Measurements from ENCODE around the gene F10. TPM values are rescaled to one million over a fixed set of nuclear protein-coding genes. Genes with fewer than 3 reads are reported as not detected.

Gene F10
- total and polyA plus RNA-seq, 2 of the 13 experiments (the other 11 are each of a cell fraction or from before 2014, with no cell fraction given) = 58.4 to 237 TPM

DNA sequence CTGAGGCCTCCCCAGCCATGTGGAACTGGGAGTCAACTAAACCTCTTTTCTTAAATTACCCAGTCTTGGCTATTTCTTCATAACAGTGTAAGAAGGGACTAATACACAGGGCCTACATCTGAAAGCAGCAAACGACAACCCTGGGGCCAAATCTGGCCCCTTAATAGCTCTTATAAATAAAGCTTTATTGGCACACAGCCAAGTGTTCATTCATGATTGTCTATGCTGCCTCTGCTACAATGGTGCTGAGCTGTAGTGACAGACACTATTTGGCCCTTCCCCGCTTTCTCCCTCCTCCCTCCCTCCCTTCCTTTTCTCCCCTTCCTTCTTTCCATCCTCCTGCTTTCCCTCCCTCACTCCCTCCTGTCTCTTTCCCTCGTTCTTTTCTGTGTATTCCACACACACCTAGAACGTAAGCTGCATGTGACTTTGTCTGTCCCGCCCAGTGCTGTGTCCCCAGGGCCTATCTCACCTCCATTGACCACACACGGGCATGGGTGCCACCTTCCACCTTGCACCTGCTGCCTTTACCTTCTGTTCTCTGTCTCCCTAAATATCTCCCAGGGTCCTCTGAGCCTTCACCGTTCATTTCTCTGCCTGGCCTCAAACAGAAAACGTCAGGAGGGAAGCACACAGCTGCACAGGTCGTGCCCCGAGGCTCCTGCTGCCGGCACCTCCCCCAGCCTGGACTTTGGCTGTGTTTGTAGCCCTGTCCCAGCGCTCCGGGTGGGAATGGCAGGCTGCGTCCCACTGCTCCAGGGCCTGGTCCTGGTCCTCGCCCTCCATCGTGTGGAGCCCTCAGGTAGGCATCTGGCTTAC is 35.5 kb downstream of the F10 start, which contains the start of gene PROZ (continued):
- TF ChIP-seq ZHX2 (IDR thresholded peaks at IDR 0.05; ENCODE audit: low read depth) (no peak), ZHX2 (CRISPR knock-in tag; IDR thresholded peaks at IDR 0.05; ENCODE audit: borderline replicate concordance) (no peak), ZNF577 (CRISPR knock-in tag; IDR thresholded peaks at IDR 0.05; ENCODE audit: borderline replicate concordance, low read depth) (no peak), ZSCAN5A (CRISPR knock-in tag; IDR thresholded peaks at IDR 0.05; ENCODE audit: borderline replicate concordance) (no peak), ZNF24 (IDR thresholded peaks at IDR 0.05) (no peak), SIX4 (CRISPR knock-in tag; IDR thresholded peaks at IDR 0.05) (peak; percentile 51; the same call in 1 of the 2 replicates), ZBTB20 (CRISPR knock-in tag; IDR thresholded peaks at IDR 0.05; ENCODE audit: borderline replicate concordance, low read depth) (no peak; the same call in 1 of the 2 replicates), ZSCAN12 (CRISPR knock-in tag; IDR thresholded peaks at IDR 0.05) (no peak), ZNF3 (CRISPR knock-in tag; IDR thresholded peaks at IDR 0.05) (no peak), ZNF264 (CRISPR knock-in tag; IDR thresholded peaks at IDR 0.05) (no peak), SMARCC2 (IDR thresholded peaks at IDR 0.05) (no peak), ATF6 (CRISPR knock-in tag; conservative IDR thresholded peaks at IDR 0.05) (no peak), CEBPG (CRISPR knock-in tag; IDR thresholded peaks at IDR 0.05) (no peak), BORCS8-MEF2B (CRISPR knock-in tag; IDR thresholded peaks at IDR 0.05) (peak; percentile 78), SMAD3 (CRISPR knock-in tag; IDR thresholded peaks at IDR 0.05) (0 out of 2 replicates have a peak, but pooled peaks have one; percentile 52), KAT8 (CRISPR knock-in tag; IDR thresholded peaks at IDR 0.05) (peak; percentile 68), GATAD2A (CRISPR knock-in tag; IDR thresholded peaks at IDR 0.05) (peak; percentile 71)
